Ovary (tissue), 3 donors: ENCODE results near the gene VEPH1.

Experiments used
- POLR2A ChIP-seq: fragments of 450-650 bp; IDR thresholded peaks from one replicate; pipeline ENCODE4 v1.6.1; 2017; ENCODE audit warnings: antibody characterized with exemption, mild to moderate bottlenecking, moderate library complexity
- TF ChIP-seq, protein P1 (sequence below), 3 donors: fragments of 450-650 bp in 2 of 3; fragments of 200-600 bp in 1 of 3; IDR thresholded peaks; one replicate each; pipeline versions ENCODE4 v1.5.1 to v1.8.0; 2016 to 2022; ENCODE audit warnings: antibody characterized with exemption in 3 of 3, mild to moderate bottlenecking in 1 of 3
- donor health status: DM: no; HTN: no; CAD: no.

GRCh38 chr3:157329551-157329950 is 173.7 kb downstream of the VEPH1 start:
- no peak for TF ChIP-seq POLR2A
- TF ChIP-seq, protein P1, sequence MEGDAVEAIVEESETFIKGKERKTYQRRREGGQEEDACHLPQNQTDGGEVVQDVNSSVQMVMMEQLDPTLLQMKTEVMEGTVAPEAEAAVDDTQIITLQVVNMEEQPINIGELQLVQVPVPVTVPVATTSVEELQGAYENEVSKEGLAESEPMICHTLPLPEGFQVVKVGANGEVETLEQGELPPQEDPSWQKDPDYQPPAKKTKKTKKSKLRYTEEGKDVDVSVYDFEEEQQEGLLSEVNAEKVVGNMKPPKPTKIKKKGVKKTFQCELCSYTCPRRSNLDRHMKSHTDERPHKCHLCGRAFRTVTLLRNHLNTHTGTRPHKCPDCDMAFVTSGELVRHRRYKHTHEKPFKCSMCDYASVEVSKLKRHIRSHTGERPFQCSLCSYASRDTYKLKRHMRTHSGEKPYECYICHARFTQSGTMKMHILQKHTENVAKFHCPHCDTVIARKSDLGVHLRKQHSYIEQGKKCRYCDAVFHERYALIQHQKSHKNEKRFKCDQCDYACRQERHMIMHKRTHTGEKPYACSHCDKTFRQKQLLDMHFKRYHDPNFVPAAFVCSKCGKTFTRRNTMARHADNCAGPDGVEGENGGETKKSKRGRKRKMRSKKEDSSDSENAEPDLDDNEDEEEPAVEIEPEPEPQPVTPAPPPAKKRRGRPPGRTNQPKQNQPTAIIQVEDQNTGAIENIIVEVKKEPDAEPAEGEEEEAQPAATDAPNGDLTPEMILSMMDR (IDR thresholded peaks at IDR 0.05), result no peak
